OCI-LY7 (cell line): ENCODE results near the gene TPO. TPM values are rescaled to one million over a fixed set of nuclear protein-coding genes. Genes with fewer than 3 reads are reported as not detected.
"Not testable (repeated sequence)": the region's sequence is repeated elsewhere in the genome, so short reads cannot be mapped to it uniquely, and the experiment has no call there.

ENCODE experiments used
- BruUV-seq: library from RNA; stranded (reverse); fragments of 400-500 nt; replicated peaks from 2 replicates; lab custom pipeline; 2021; lab: Mats Ljungman, UMichigan
- CTCF ChIA-PET: fragments of 300-600 bp; sonication (Branson Sonifier 250); formaldehyde crosslinking; loops from one replicate; lab custom pipeline; 2022; ENCODE audit warnings: antibody characterized with exemption; ENCODE audit not compliant: unreplicated experiment; lab: Charles Lee
- POLR2A ChIA-PET: fragments of 300-600 bp; sonication (Branson Sonifier 250); formaldehyde crosslinking; loops from one replicate; lab custom pipeline; 2022; ENCODE audit warnings: antibody characterized with exemption; lab: Charles Lee
- DNase-seq: peaks from one replicate; pipeline ENCODE4 v3.0.0-alpha.2; 2015; ENCODE audit warnings: low spot score
- H2AFZ ChIP-seq: fragments of 200-600 bp; sonication (generic), shearing (Covaris generic); 2 replicates; pipeline ENCODE4 v1.6.1; 2014; ENCODE audit warnings: mild to moderate bottlenecking, antibody characterized with exemption, low read length, moderate library complexity
- H3K27ac ChIP-seq: fragments of 200-600 bp; sonication (generic); 2 replicates; pipeline ENCODE4 v1.5.1; 2014; ENCODE audit warnings: mixed run types, low read depth, mild to moderate bottlenecking, moderate library complexity, low read length, inconsistent platforms; ENCODE audit not compliant: poor library complexity, severe bottlenecking
- H3K36me3 ChIP-seq: fragments of 200-600 bp; sonication (generic); 2 replicates; pipeline ENCODE4 v1.6.1; 2014; ENCODE audit warnings: mild to moderate bottlenecking, antibody characterized with exemption, low read length, moderate library complexity, mixed read lengths; ENCODE audit not compliant: insufficient read depth
- H3K4me1 ChIP-seq: fragments of 200-600 bp; sonication (generic); 2 replicates; pipeline ENCODE4 v1.5.1; 2014; ENCODE audit warnings: mild to moderate bottlenecking, low read length; ENCODE audit not compliant: insufficient read depth, poor library complexity, severe bottlenecking
- H3K4me2 ChIP-seq: fragments of 200-600 bp; sonication (generic); 2 replicates; pipeline ENCODE4 v1.6.1; 2014; ENCODE audit warnings: mild to moderate bottlenecking, low read length
- H3K4me3 ChIP-seq: fragments of 200-600 bp; sonication (generic); 2 replicates; pipeline ENCODE4 v1.5.1; 2014; ENCODE audit warnings: mild to moderate bottlenecking, low read depth, low read length; ENCODE audit not compliant: poor library complexity, severe bottlenecking
- H3K79me2 ChIP-seq: fragments of 200-600 bp; sonication (generic); 2 replicates; pipeline ENCODE4 v1.6.1; 2016; ENCODE audit warnings: low read depth, mild to moderate bottlenecking, low read length, moderate library complexity, mixed read lengths; ENCODE audit not compliant: insufficient read depth
- H3K9me2 ChIP-seq: fragments of 200-600 bp; sonication (generic); 2 replicates; pipeline ENCODE4 v1.6.1; 2016; ENCODE audit warnings: mild to moderate bottlenecking, low read length, mixed read lengths; ENCODE audit not compliant: insufficient read depth
- H3K9me3 ChIP-seq: fragments of 200-600 bp; sonication (generic); 2 replicates; pipeline ENCODE4 v1.6.1; 2014; ENCODE audit warnings: mild to moderate bottlenecking, mixed run types, low read length, mixed read lengths
- H4K20me1 ChIP-seq: fragments of 200-600 bp; sonication (generic); 2 replicates; pipeline ENCODE4 v1.6.1; 2014; ENCODE audit warnings: mild to moderate bottlenecking, antibody characterized with exemption, low read length, moderate library complexity, mixed read lengths; ENCODE audit not compliant: insufficient read depth
- EZH2phosphoT487 ChIP-seq: fragments of 200-600 bp; sonication (generic); IDR thresholded peaks from 2 replicates; pipeline ENCODE4 v1.6.1; 2018; ENCODE audit warnings: low read depth, borderline replicate concordance, mild to moderate bottlenecking, mixed run types, antibody characterized with exemption, low read length, moderate library complexity, mixed read lengths
- intact Hi-C: fragments of 100-400 bp; cut with micrococcal nuclease; formaldehyde crosslinking; loops from one replicate; pipeline ENCODE4 v1.10.0; 2022; ENCODE audit not compliant: unreplicated experiment
- total RNA-seq, 2 experiments: library from RNA; depleted of rRNA in 1 of 2; stranded (reverse); fragments of >200 nt in 1 of 2; shearing (Covaris generic) in 1 of 2; gene quantifications; 2 replicates each; pipeline ENCODE4 v1.2.3, GENCODE V29; 2014 to 2022
- TF ChIP-seq, protein P1 (sequence below): fragments of 200-600 bp; sonication (generic); conservative IDR thresholded peaks from 2 replicates; pipeline ENCODE4 v1.5.1; 2014; ENCODE audit warnings: mild to moderate bottlenecking, antibody characterized with exemption, low read length, moderate library complexity, mixed read lengths

Gene TPO
- total RNA-seq, 2 experiments from 2014 or later: not detected

DNA sequence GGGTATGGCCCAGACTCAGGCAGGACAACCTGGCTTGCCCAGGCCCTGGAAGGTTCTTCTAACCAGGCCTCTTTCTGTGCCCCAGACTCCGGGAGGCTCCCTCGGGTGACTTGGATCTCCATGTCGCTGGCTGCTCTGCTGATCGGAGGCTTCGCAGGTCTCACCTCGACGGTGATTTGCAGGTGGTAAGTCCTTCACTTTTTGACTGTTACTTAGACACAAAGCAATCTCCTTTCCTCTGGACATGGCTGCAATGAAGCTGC lies 103.5 kb downstream of the TPO start:
- H3K4me3 ChIP-seq: no peak overlapping the region
- no peaks in the 10 kb centered on the region for H3K9me2 ChIP-seq
- H3K36me3 ChIP-seq: no peaks in the 10 kb centered on the region
- no peak overlapping the region for H3K27ac ChIP-seq
- H3K9me3 ChIP-seq: no peaks in the 10 kb centered on the region
- H2AFZ ChIP-seq: no peak overlapping the region
- TF ChIP-seq, protein P1, sequence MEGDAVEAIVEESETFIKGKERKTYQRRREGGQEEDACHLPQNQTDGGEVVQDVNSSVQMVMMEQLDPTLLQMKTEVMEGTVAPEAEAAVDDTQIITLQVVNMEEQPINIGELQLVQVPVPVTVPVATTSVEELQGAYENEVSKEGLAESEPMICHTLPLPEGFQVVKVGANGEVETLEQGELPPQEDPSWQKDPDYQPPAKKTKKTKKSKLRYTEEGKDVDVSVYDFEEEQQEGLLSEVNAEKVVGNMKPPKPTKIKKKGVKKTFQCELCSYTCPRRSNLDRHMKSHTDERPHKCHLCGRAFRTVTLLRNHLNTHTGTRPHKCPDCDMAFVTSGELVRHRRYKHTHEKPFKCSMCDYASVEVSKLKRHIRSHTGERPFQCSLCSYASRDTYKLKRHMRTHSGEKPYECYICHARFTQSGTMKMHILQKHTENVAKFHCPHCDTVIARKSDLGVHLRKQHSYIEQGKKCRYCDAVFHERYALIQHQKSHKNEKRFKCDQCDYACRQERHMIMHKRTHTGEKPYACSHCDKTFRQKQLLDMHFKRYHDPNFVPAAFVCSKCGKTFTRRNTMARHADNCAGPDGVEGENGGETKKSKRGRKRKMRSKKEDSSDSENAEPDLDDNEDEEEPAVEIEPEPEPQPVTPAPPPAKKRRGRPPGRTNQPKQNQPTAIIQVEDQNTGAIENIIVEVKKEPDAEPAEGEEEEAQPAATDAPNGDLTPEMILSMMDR: no peak
- TF ChIP-seq EZH2phosphoT487: no peak
- intact Hi-C loops: no loop called here
- DNase-seq: no peak
- H4K20me1 ChIP-seq: no peaks in the 10 kb centered on the region
- ChIA-PET POLR2A (no interaction called here), CTCF (no interaction called here)
- H3K79me2 ChIP-seq: no peaks in the 10 kb centered on the region
- BruUV-seq: no TSS peak
- H3K4me1 ChIP-seq: no peaks in the 10 kb centered on the region
- no peak overlapping the region for H3K4me2 ChIP-seq

DNA sequence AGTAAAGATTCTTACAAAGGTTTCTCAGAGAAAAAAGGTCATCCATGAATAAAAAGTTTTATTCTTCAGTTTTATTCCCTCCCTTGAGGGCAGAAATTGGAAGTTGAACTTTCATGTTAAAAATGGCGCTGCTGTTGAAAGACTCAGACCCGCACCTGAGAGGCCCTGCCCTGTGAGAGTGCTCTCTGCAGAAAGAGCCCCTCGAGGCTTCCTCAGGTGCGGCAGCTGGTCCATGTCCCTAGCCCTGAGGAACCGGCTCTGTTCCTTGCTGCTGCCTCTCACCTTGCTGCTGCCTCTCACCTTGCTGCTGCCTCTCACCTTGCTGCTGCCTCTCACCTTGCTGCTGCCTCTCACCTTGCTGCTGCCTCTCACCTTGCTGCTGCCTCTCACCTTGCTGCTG lies 104.0 kb downstream of the TPO start:
- POLR2A ChIA-PET, H3K79me2 ChIP-seq, DNase-seq, H4K20me1 ChIP-seq, CTCF ChIA-PET, H3K4me1 ChIP-seq, H3K27ac ChIP-seq, H3K9me3 ChIP-seq, H3K9me2 ChIP-seq, H3K36me3 ChIP-seq, H2AFZ ChIP-seq, H3K4me2 ChIP-seq, H3K4me3 ChIP-seq, intact Hi-C loops, BruUV-seq: not testable (repeated sequence)

DNA sequence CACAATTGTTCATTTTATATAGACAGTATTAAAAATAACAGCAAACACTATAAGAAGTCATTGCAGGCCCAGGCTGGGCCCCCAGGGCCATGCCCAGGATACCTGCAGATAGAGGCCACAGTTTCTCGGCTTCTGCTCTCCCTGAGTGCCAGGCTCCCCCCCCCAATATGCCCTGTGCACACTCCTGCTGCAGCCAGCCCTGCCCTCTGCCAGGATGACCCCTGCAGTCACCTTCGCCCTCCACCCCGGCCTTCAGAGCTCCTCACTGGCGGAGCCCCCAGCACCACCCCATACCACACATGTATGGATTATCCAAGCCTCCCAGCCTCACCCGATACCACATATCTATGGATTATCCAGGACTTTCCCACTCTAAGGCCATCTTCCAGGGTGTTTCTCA lies 104.5 kb downstream of the TPO start:
- H3K4me3 ChIP-seq: no peak overlapping the region
- no peak overlapping the region for H3K27ac ChIP-seq
- H3K9me3 ChIP-seq: no peaks in the 10 kb centered on the region
- ChIA-PET POLR2A (no interaction called here), CTCF (no interaction called here)
- BruUV-seq: no TSS peak
- intact Hi-C loops: no loop called here
- no peaks in the 10 kb centered on the region for H4K20me1 ChIP-seq
- no peaks in the 10 kb centered on the region for H3K9me2 ChIP-seq
- no peaks in the 10 kb centered on the region for H3K79me2 ChIP-seq
- H3K36me3 ChIP-seq: no peaks in the 10 kb centered on the region
- TF ChIP-seq EZH2phosphoT487: no peak
- TF ChIP-seq, protein P1: no peak
- no peak for DNase-seq
- H2AFZ ChIP-seq: no peak overlapping the region
- no peaks in the 10 kb centered on the region for H3K4me1 ChIP-seq
- no peak overlapping the region for H3K4me2 ChIP-seq
